DOHH2 (cell line): Measurements from ENCODE around the gene TNFRSF25.
A peak's percentile ranks its signal among the peaks of the same experiment; 100 is the strongest.

Experiments used
- H3F3A ChIP-seq: fragments of 200-600 bp; sonication (generic), shearing (Covaris generic); 2 replicates; pipeline ENCODE4 v1.6.0; 2016; ENCODE audit warnings: antibody characterized with exemption, mild to moderate bottlenecking; ENCODE audit not compliant: control insufficient read depth, insufficient read depth
- H3K27ac ChIP-seq: fragments of 200-600 bp; sonication (generic); 2 replicates; pipeline ENCODE4 v1.5.1; 2014; ENCODE audit warnings: low read depth, mild to moderate bottlenecking, low read length, moderate library complexity
- H3K27me3 ChIP-seq: fragments of 200-600 bp; sonication (generic); 2 replicates; pipeline ENCODE4 v1.6.1; 2014; ENCODE audit warnings: mild to moderate bottlenecking, low read length, mixed read lengths; ENCODE audit not compliant: control insufficient read depth
- H3K36me3 ChIP-seq: fragments of 200-600 bp; sonication (generic); 2 replicates; pipeline ENCODE4 v1.6.1; 2014; ENCODE audit warnings: mild to moderate bottlenecking, low read length, moderate library complexity, mixed read lengths; ENCODE audit not compliant: control insufficient read depth
- H3K4me1 ChIP-seq: fragments of 200-600 bp; sonication (generic); 2 replicates; pipeline ENCODE4 v1.6.1; 2014; ENCODE audit warnings: mild to moderate bottlenecking, low read length, mixed read lengths; ENCODE audit not compliant: control insufficient read depth
- H3K4me2 ChIP-seq: fragments of 200-600 bp; sonication (generic); 2 replicates; pipeline ENCODE4 v1.6.0; 2014; ENCODE audit warnings: mild to moderate bottlenecking, low read length, moderate library complexity
- H3K4me3 ChIP-seq: fragments of 200-600 bp; sonication (generic); 2 replicates; pipeline ENCODE4 v1.5.1; 2014; ENCODE audit warnings: mild to moderate bottlenecking, low read length, mixed read lengths
- H3K79me2 ChIP-seq: fragments of 200-600 bp; sonication (generic); 2 replicates; pipeline ENCODE4 v1.6.1; 2014; ENCODE audit warnings: mild to moderate bottlenecking, low read length, mixed read lengths; ENCODE audit not compliant: control insufficient read depth
- H3K9me2 ChIP-seq: fragments of 200-600 bp; sonication (generic); replicated peaks from 2 replicates; pipeline ENCODE4 v1.6.1; 2014; ENCODE audit warnings: mild to moderate bottlenecking, low read length, mixed read lengths; ENCODE audit not compliant: control insufficient read depth
- H3K9me3 ChIP-seq: fragments of 200-600 bp; sonication (generic); 2 replicates; pipeline ENCODE4 v1.6.1; 2014; ENCODE audit warnings: antibody characterized with exemption, low read length, mixed read lengths; ENCODE audit not compliant: control insufficient read depth, insufficient read depth
- H4K20me1 ChIP-seq: fragments of 200-600 bp; sonication (generic); 2 replicates; pipeline ENCODE4 v1.6.0; 2014; ENCODE audit warnings: low read depth, mild to moderate bottlenecking, antibody characterized with exemption, low read length, moderate library complexity; ENCODE audit not compliant: control insufficient read depth, insufficient read depth
- CTCF ChIP-seq: fragments of 200-600 bp; sonication (generic); IDR thresholded peaks from one replicate; pipeline ENCODE4 v1.5.1; 2014; ENCODE audit warnings: antibody characterized with exemption, mild to moderate bottlenecking, low read depth, low read length; ENCODE audit not compliant: poor library complexity, severe bottlenecking
- EZH2phosphoT487 ChIP-seq: fragments of 200-600 bp; sonication (generic); IDR thresholded peaks from 2 replicates; pipeline ENCODE4 v1.6.1; 2017; ENCODE audit warnings: borderline replicate concordance, mild to moderate bottlenecking, antibody characterized with exemption, low read length, moderate library complexity, mixed read lengths

TNFRSF25 gene

GRCh38 chr1:6497215-6497866 is 31.4 kb upstream of the TNFRSF25 start:
- Histone ChIP-seq H3K4me3 (peak overlapping the region; percentile 73), H3K79me2 (no peaks in the 10 kb centered on the region), H3K36me3 (no peaks in the 10 kb centered on the region), H3K9me2 (no peaks in the 10 kb centered on the region), H3K4me2 (peak overlapping the region; percentile 89), H3F3A (peaks cover 4% of the 10 kb centered on the region; the same call in 1 of the 2 replicates), H4K20me1 (no peaks in the 10 kb centered on the region), H3K9me3 (no peaks in the 10 kb centered on the region), H3K27ac (no peak overlapping the region), H3K4me1 (peaks cover 6% of the 10 kb centered on the region; the same call in 1 of the 2 replicates), H3K27me3 (peaks cover 22% of the 10 kb centered on the region)
- no peak for TF ChIP-seq CTCF
- no peak for TF ChIP-seq EZH2phosphoT487

- Histone ChIP-seq H3K27me3 (peaks cover 22% of the 10 kb centered on the region), H3K27ac (no peak overlapping the region), H3K4me3 (peak overlapping the region; percentile 44), H3F3A (peaks cover 4% of the 10 kb centered on the region; the same call in 1 of the 2 replicates), H3K79me2 (no peaks in the 10 kb centered on the region), H3K9me2 (no peaks in the 10 kb centered on the region), H3K9me3 (no peaks in the 10 kb centered on the region), H3K4me1 (peaks cover 7% of the 10 kb centered on the region), H3K36me3 (no peaks in the 10 kb centered on the region), H3K4me2 (no peak overlapping the region), H4K20me1 (no peaks in the 10 kb centered on the region)
- peak; percentile 80; the same call in 1 of the 2 replicates for TF ChIP-seq EZH2phosphoT487
- no peak for TF ChIP-seq CTCF
Measured at GRCh38 chr1:6496890-6497214, 30.9 kb upstream of the TNFRSF25 start.

- Histone ChIP-seq H3K36me3 (no peaks in the 10 kb centered on the region), H3K4me2 (no peak overlapping the region), H3K27me3 (peaks cover 22% of the 10 kb centered on the region), H3K9me3 (no peaks in the 10 kb centered on the region), H3K4me1 (peaks cover 12% of the 10 kb centered on the region), H3F3A (peaks cover 9% of the 10 kb centered on the region), H3K9me2 (no peaks in the 10 kb centered on the region), H4K20me1 (no peaks in the 10 kb centered on the region), H3K4me3 (no peak overlapping the region), H3K27ac (no peak overlapping the region), H3K79me2 (no peaks in the 10 kb centered on the region)
- TF ChIP-seq EZH2phosphoT487, result no peak
Measured at GRCh38 chr1:6496365-6496721, 30.4 kb upstream of the TNFRSF25 start.

GRCh38 chr1:6495540-6496364 is 29.8 kb upstream of the TNFRSF25 start:
- peaks cover 16% of the 10 kb centered on the region for H3K4me1 ChIP-seq
- H3K27ac ChIP-seq, result no peak overlapping the region
- H3K9me3 ChIP-seq, result no peaks in the 10 kb centered on the region
- H3F3A ChIP-seq, result peaks cover 10% of the 10 kb centered on the region
- H3K36me3 ChIP-seq, result no peaks in the 10 kb centered on the region
- peaks cover 22% of the 10 kb centered on the region for H3K27me3 ChIP-seq
- H4K20me1 ChIP-seq, result no peaks in the 10 kb centered on the region
- H3K4me3 ChIP-seq, result no peak overlapping the region
- H3K4me2 ChIP-seq, result no peak overlapping the region
- H3K9me2 ChIP-seq, result no peaks in the 10 kb centered on the region
- no peaks in the 10 kb centered on the region for H3K79me2 ChIP-seq
- TF ChIP-seq CTCF (no peak), EZH2phosphoT487 (no peak)
